SK-N-SH (cell line): Measurements from ENCODE around the gene INSYN2B. TPM values are rescaled to one million over a fixed set of nuclear protein-coding genes. Genes with fewer than 3 reads are reported as not detected.

Source experiments
- CTCF ChIA-PET: fragments of 300-600, 350-600 bp; formaldehyde crosslinking; extraction: SDS; loops from one replicate; lab custom pipeline; 2021; lab: Yijun Ruan, JAX
- POLR2A ChIA-PET: fragments of 350-600 bp; sonication (Branson Sonifier 250); formaldehyde crosslinking; extraction: SDS; loops from one replicate; lab custom pipeline; 2020; ENCODE audit warnings: antibody characterized with exemption, inconsistent platforms; lab: Yijun Ruan, JAX
- DNase-seq: peaks from one replicate; pipeline ENCODE4 v3.0.0; 2012
- H2AFZ ChIP-seq: fragments of 200-600 bp; sonication (generic); 2 replicates; pipeline ENCODE4 v1.8.1; 2016; ENCODE audit warnings: antibody characterized with exemption, mild to moderate bottlenecking, low read depth
- H3F3A ChIP-seq: fragments of 200-600 bp; sonication (generic); replicated peaks from 2 replicates; pipeline ENCODE3; 2016; ENCODE audit warnings: antibody characterized with exemption, mild to moderate bottlenecking; ENCODE audit not compliant: insufficient read depth
- H3K27ac ChIP-seq, 2 experiments: fragments of 200-500 bp in 1 of 2; fragments of 200-600 bp in 1 of 2; sonication (Bioruptor generic) in 1 of 2; sonication (generic), shearing (Covaris generic) in 1 of 2; 2 replicates each; pipeline versions ENCODE4 v1.5.1 to v1.6.1; 2014 to 2016; ENCODE audit warnings: low read depth in 2 of 2, inconsistent platforms in 1 of 2, low read length in 1 of 2, mild to moderate bottlenecking in 1 of 2, mixed read lengths in 1 of 2
- H3K27me3 ChIP-seq: fragments of 200-600 bp; sonication (generic), shearing (Covaris generic); 2 replicates; pipeline ENCODE4 v1.6.1; 2016; ENCODE audit warnings: mixed run types; ENCODE audit not compliant: insufficient read depth
- H3K36me3 ChIP-seq, 2 experiments: fragments of 200-500 bp in 1 of 2; fragments of 200-600 bp in 1 of 2; sonication (Bioruptor generic) in 1 of 2; sonication (generic) in 1 of 2; replicated peaks in 1 of 2; 2 replicates each; pipeline versions ENCODE3 to v1.5.1; 2014 to 2016; ENCODE audit warnings: low read length in 1 of 2, mild to moderate bottlenecking in 1 of 2; ENCODE audit not compliant: insufficient read depth in 2 of 2, control insufficient read depth in 1 of 2
- H3K4me1 ChIP-seq, 2 experiments: fragments of 200-500 bp in 1 of 2; fragments of 200-600 bp in 1 of 2; sonication (Bioruptor generic) in 1 of 2; sonication (generic), shearing (Covaris generic) in 1 of 2; 2 replicates each; pipeline versions ENCODE4 v1.5.1 to v1.6.1; 2014 to 2016; ENCODE audit warnings: low read depth in 1 of 2, low read length in 1 of 2, mixed run types in 1 of 2; ENCODE audit not compliant: insufficient read depth in 2 of 2, control insufficient read depth in 1 of 2
- H3K4me2 ChIP-seq: fragments of 200-600 bp; sonication (generic), shearing (Covaris generic); 2 replicates; pipeline ENCODE4 v1.6.1; 2017; ENCODE audit warnings: mixed run types
- H3K4me3 ChIP-seq, 2 experiments: fragments of 200-500 bp in 1 of 2; fragments of 200-600 bp in 1 of 2; sonication (Bioruptor generic) in 1 of 2; sonication (generic), shearing (Covaris generic) in 1 of 2; 2 replicates each; pipeline versions ENCODE4 v1.5.1 to v1.8.1; 2014 to 2016; ENCODE audit warnings: low read depth in 2 of 2, inconsistent platforms in 1 of 2, low read length in 1 of 2, mild to moderate bottlenecking in 1 of 2, mixed read lengths in 1 of 2, moderate library complexity in 1 of 2
- H3K79me2 ChIP-seq: fragments of 200-600 bp; sonication (generic); 2 replicates; pipeline ENCODE4 v1.8.1; 2017; ENCODE audit warnings: mild to moderate bottlenecking; ENCODE audit not compliant: insufficient read depth
- H3K9ac ChIP-seq: fragments of 200-600 bp; sonication (generic); 2 replicates; pipeline ENCODE4 v1.6.1; 2017; ENCODE audit warnings: mixed run types
- H3K9me2 ChIP-seq: fragments of 200-600 bp; sonication (generic); 2 replicates; pipeline ENCODE4 v1.6.1; 2017; ENCODE audit warnings: mixed run types
- H3K9me3 ChIP-seq: fragments of 200-600 bp; sonication (generic); 2 replicates; pipeline ENCODE4 v1.6.1; 2017; ENCODE audit warnings: mixed run types, mild to moderate bottlenecking, moderate library complexity
- H4K20me1 ChIP-seq: fragments of 200-600 bp; sonication (generic); 2 replicates; pipeline ENCODE4 v1.6.1; 2017; ENCODE audit warnings: mild to moderate bottlenecking, mixed run types; ENCODE audit not compliant: insufficient read depth
- CTCF ChIP-seq: fragments of 200-600 bp; sonication (generic); IDR thresholded peaks from 2 replicates; pipeline ENCODE4 v1.6.1; 2017; ENCODE audit warnings: antibody characterized with exemption, mild to moderate bottlenecking, moderate library complexity
- ELF1 ChIP-seq: IDR thresholded peaks from 2 replicates; pipeline ENCODE4 v1.4.0; 2012
- GATA2 ChIP-seq: sonication (generic); formaldehyde crosslinking; IDR thresholded peaks from 2 replicates; pipeline ENCODE4 v1.5.0; 2020; ENCODE audit warnings: mild to moderate bottlenecking, missing genetic modification reagents
- MAX ChIP-seq: IDR thresholded peaks from 2 replicates; pipeline ENCODE4 v1.4.0; 2012; ENCODE audit warnings: low read depth
- NRF1 ChIP-seq: IDR thresholded peaks from 2 replicates; pipeline ENCODE4 v1.6.1; 2012; ENCODE audit warnings: low read depth, mild to moderate bottlenecking, low read length
- RAD21 ChIP-seq: IDR thresholded peaks from 2 replicates; pipeline ENCODE4 v1.6.1; 2012; ENCODE audit warnings: mild to moderate bottlenecking, low read length
- RCOR1 ChIP-seq: fragments of 150-350 bp; IDR thresholded peaks from 2 replicates; pipeline ENCODE4 v1.6.1; 2017; ENCODE audit warnings: antibody characterized with exemption, low read length
- RXRA ChIP-seq: IDR thresholded peaks from 2 replicates; pipeline ENCODE4 v1.4.0; 2012; ENCODE audit warnings: low read depth, mild to moderate bottlenecking, borderline replicate concordance
- SMC3 ChIP-seq: IDR thresholded peaks from 2 replicates; pipeline ENCODE4 v1.6.1; 2012; ENCODE audit warnings: low read depth, low read length, improper control_type of control experiment
- TCF12 ChIP-seq: IDR thresholded peaks from 2 replicates; pipeline ENCODE4 v1.4.0; 2012
- WGBS: methylation state at CpG from one replicate; pipeline ENCODE4 v1.1.6; 2017; ENCODE audit warnings: low lambda C conversion rate; 5-methylcytosine and 5-hydroxymethylcytosine counted together
- polyA plus RNA-seq, 3 experiments: library from polyadenylated mRNA; depleted of rRNA; stranded (reverse); fragments of >200 nt; gene quantifications; 2 replicates each; pipeline ENCODE4 v1.2.3, GENCODE V29; 2012

Gene INSYN2B
- polyA plus RNA-seq, 1 of the 3 experiments (the other 2 are of a cell fraction): 9.2 TPM

GRCh38 chr5:169913479-169913878 lies 66.8 kb downstream of the INSYN2B start:
- CTCF ChIA-PET: interaction anchor here (0.8 to 1.2 kb wide), 2 partner anchors 27 to 67 kb away, joined by 3 to 4 read pairs; partner anchors contain the start of gene INSYN2B
- no peaks in the 10 kb centered on the region for H3K9me2 ChIP-seq
- no peak overlapping the region for H3K9ac ChIP-seq
- H3K4me3 ChIP-seq: no peak overlapping the region
- no peak for DNase-seq
- peaks cover 36% of the 10 kb centered on the region for H3K79me2 ChIP-seq
- WGBS: 88% methylated on average over 2 of the region's 2 CpGs
- H3K36me3 ChIP-seq: no peaks in the 10 kb centered on the region
- POLR2A ChIA-PET: no interaction called here
- no peaks in the 10 kb centered on the region for H3K9me3 ChIP-seq
- no peak overlapping the region for H3K27ac ChIP-seq
- H3F3A ChIP-seq: no peaks in the 10 kb centered on the region
- no peak overlapping the region for H3K4me2 ChIP-seq
- TF ChIP-seq NRF1 (no peak), ELF1 (no peak), CTCF (no peak), GATA2 (CRISPR knock-in tag) (no peak), RXRA (no peak), RAD21 (no peak), TCF12 (no peak), MAX (no peak), RCOR1 (no peak)
- TF ChIP-seq, all 33 proteins: peak for 0
- no peaks in the 10 kb centered on the region; a peak in 1 of 4 replicates for H3K4me1 ChIP-seq
- H3K27me3 ChIP-seq: no peaks in the 10 kb centered on the region
- no peaks in the 10 kb centered on the region for H4K20me1 ChIP-seq
- no peak overlapping the region for H2AFZ ChIP-seq

GRCh38 chr5:169911448-169912212 lies 68.7 kb downstream of the INSYN2B start:
- Histone ChIP-seq H3K9ac (no peak overlapping the region), H3K4me1 (peaks cover 0 to 5% of the 10 kb centered on the region in 2 experiments; a peak in 1 of 4 replicates), H3K36me3 (no peaks in the 10 kb centered on the region), H3K9me3 (no peaks in the 10 kb centered on the region), H3K4me2 (no peak overlapping the region), H3F3A (no peaks in the 10 kb centered on the region), H4K20me1 (no peaks in the 10 kb centered on the region), H3K27me3 (no peaks in the 10 kb centered on the region), H3K4me3 (no peak overlapping the region), H3K79me2 (peaks cover 24% of the 10 kb centered on the region), H3K9me2 (no peaks in the 10 kb centered on the region), H2AFZ (no peak overlapping the region), H3K27ac (no peak overlapping the region)
- DNase-seq: no peak
- WGBS: 87% methylated on average over 4 of the region's 4 CpGs
- TF ChIP-seq SMC3 (peak; percentile 20; the same call in 1 of the 2 replicates), RAD21 (peak; percentile 41), MAX (no peak), RCOR1 (no peak), ELF1 (no peak)
- POLR2A ChIA-PET: no interaction called here
- CTCF ChIA-PET: interaction anchor here (1.0 to 3.3 kb wide), 2 partner anchors 10 to 69 kb away, joined by 4 to 13 read pairs; partner anchors contain the start of gene INSYN2B
